TTC549 (cell line): ENCODE results near the gene LYPD1.

Source experiments
- FAIRE-seq: peaks from 2 replicates; lab custom pipeline; 2012; peaks lifted over from hg19 to GRCh38; lab: Jason Lieb, UNC

Gene LYPD1

GRCh38 chr2:132632000-132632649 is 37.9 kb downstream of the LYPD1 start:
- no peak for FAIRE-seq

GRCh38 chr2:132627536-132627935 is 42.5 kb downstream of the LYPD1 start:
- FAIRE-seq, result no peak

- FAIRE-seq, result no peak
These were observed 46.7 kb downstream of the LYPD1 start for GRCh38 chr2:132623096-132623839.

- FAIRE-seq, result no peak
These were observed 48.7 kb downstream of the LYPD1 start for GRCh38 chr2:132621131-132621875.

- no peak for FAIRE-seq
These were observed 49.9 kb downstream of the LYPD1 start for GRCh38 chr2:132620115-132620514.

- no peak for FAIRE-seq
These were observed 51.3 kb downstream of the LYPD1 start for GRCh38 chr2:132618734-132619133.

- FAIRE-seq, result no peak
These were observed 52.0 kb downstream of the LYPD1 start for GRCh38 chr2:132617989-132618388.

GRCh38 chr2:132615329-132616085 is 54.5 kb downstream of the LYPD1 start:
- no peak for FAIRE-seq

GRCh38 chr2:132611719-132612118 is 58.3 kb downstream of the LYPD1 start:
- no peak for FAIRE-seq

GRCh38 chr2:132609101-132609890 is 60.7 kb downstream of the LYPD1 start:
- FAIRE-seq, result no peak

GRCh38 chr2:132608311-132608710 is 61.7 kb downstream of the LYPD1 start:
- no peak for FAIRE-seq

GRCh38 chr2:132607426-132608090 is 62.4 kb downstream of the LYPD1 start:
- no peak for FAIRE-seq

GRCh38 chr2:132606649-132607048 is 63.4 kb downstream of the LYPD1 start:
- no peak for FAIRE-seq

GRCh38 chr2:132605236-132606180 is 64.5 kb downstream of the LYPD1 start:
- no peak for FAIRE-seq

- FAIRE-seq, result no peak
These were observed 65.4 kb downstream of the LYPD1 start for GRCh38 chr2:132604561-132604960.

GRCh38 chr2:132599556-132599955 is 70.4 kb downstream of the LYPD1 start:
- no peak for FAIRE-seq

- FAIRE-seq, result no peak
These were observed 71.5 kb downstream of the LYPD1 start for GRCh38 chr2:132598536-132598935.

GRCh38 chr2:132597831-132598230 is 72.2 kb downstream of the LYPD1 start:
- no peak for FAIRE-seq

- FAIRE-seq, result no peak
These were observed 72.8 kb downstream of the LYPD1 start for GRCh38 chr2:132597166-132597565.

- no peak for FAIRE-seq
These were observed 74.3 kb downstream of the LYPD1 start for GRCh38 chr2:132595693-132596092.
